ENCODE results near the gene SRBD1. TPM values are rescaled to one million over a fixed set of nuclear protein-coding genes. Genes with fewer than 3 reads are reported as not detected.

The SRBD1 gene
- total and polyA plus RNA-seq, 2 experiments from 2014 or later: 10.6 to 13.7 TPM

DNA sequence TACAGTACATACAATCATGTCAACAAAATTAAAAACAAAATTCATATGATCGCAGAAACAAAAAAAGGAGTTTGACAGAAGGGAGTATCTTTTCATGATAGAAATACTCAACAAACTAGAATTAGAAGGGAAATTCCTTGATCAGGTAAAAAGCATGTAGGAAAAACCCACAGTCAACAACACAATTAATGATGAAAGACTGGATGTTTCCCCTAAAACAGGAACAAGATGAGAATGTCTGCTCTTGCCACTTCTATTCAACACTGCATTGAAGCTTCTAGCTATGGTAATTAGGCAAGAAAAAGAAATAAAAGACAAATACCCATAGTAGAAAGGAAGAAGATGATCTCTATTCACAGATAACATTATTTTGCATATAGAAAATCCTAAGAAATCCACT, 87.1 kb downstream of the SRBD1 start:
- H3K9me3 ChIP-seq (ENCODE audit: low read depth): no peaks in the 10 kb centered on the region
- H3K36me3 ChIP-seq: no peaks in the 10 kb centered on the region
- TF ChIP-seq, protein P1, sequence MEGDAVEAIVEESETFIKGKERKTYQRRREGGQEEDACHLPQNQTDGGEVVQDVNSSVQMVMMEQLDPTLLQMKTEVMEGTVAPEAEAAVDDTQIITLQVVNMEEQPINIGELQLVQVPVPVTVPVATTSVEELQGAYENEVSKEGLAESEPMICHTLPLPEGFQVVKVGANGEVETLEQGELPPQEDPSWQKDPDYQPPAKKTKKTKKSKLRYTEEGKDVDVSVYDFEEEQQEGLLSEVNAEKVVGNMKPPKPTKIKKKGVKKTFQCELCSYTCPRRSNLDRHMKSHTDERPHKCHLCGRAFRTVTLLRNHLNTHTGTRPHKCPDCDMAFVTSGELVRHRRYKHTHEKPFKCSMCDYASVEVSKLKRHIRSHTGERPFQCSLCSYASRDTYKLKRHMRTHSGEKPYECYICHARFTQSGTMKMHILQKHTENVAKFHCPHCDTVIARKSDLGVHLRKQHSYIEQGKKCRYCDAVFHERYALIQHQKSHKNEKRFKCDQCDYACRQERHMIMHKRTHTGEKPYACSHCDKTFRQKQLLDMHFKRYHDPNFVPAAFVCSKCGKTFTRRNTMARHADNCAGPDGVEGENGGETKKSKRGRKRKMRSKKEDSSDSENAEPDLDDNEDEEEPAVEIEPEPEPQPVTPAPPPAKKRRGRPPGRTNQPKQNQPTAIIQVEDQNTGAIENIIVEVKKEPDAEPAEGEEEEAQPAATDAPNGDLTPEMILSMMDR (IDR thresholded peaks at IDR 0.05; ENCODE audit: low read depth, low read length): no peak
- no peaks in the 10 kb centered on the region for H3K27me3 ChIP-seq
- no peaks in the 10 kb centered on the region for H3K4me1 ChIP-seq (ENCODE audit: low read depth)
- H3K4me3 ChIP-seq: no peak overlapping the region
- no peak overlapping the region for H3K27ac ChIP-seq
- no peak for DNase-seq (ENCODE audit: low read depth in 1 of 2, low spot score in 1 of 2)

DNA sequence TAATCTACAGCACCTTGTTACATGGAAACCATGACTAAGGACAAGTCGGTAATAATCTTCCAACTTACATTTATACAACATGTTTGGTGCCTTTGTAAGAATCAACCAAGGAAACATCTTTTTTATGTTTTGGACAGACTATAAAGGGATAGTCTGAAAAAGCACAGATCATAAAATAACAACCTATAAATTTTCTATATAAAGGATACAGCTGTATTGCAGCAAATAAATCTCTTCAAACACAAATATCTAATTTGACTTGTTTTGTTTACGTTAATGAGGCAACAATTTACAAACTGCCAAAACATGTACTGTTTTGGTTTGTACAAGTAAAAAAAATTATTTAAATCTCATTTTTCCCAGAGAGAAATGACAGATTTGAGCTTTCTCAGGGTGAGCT, 92.5 kb downstream of the SRBD1 start:
- no peaks in the 10 kb centered on the region for H3K27me3 ChIP-seq
- no peaks in the 10 kb centered on the region for H3K36me3 ChIP-seq
- no peak overlapping the region for H3K27ac ChIP-seq
- no peak overlapping the region for H3K4me3 ChIP-seq
- DNase-seq (ENCODE audit: low read depth in 1 of 2, low spot score in 1 of 2): no peak
- H3K9me3 ChIP-seq (ENCODE audit: low read depth): no peaks in the 10 kb centered on the region
- TF ChIP-seq, protein P1 (IDR thresholded peaks at IDR 0.05; ENCODE audit: low read depth, low read length): no peak
- H3K4me1 ChIP-seq (ENCODE audit: low read depth): no peaks in the 10 kb centered on the region

- DNase-seq (ENCODE audit: low read depth in 1 of 2, low spot score in 1 of 2): no peak
- H3K27ac ChIP-seq: no peak overlapping the region
- TF ChIP-seq, protein P1 (IDR thresholded peaks at IDR 0.05; ENCODE audit: low read depth, low read length): no peak
- no peak overlapping the region for H3K4me3 ChIP-seq
- no peaks in the 10 kb centered on the region for H3K9me3 ChIP-seq (ENCODE audit: low read depth)
- no peaks in the 10 kb centered on the region for H3K27me3 ChIP-seq
- H3K36me3 ChIP-seq: no peaks in the 10 kb centered on the region
- no peaks in the 10 kb centered on the region for H3K4me1 ChIP-seq (ENCODE audit: low read depth)
These were observed 100.2 kb downstream of the SRBD1 start for GRCh38 chr2:45510701-45511420.

DNA sequence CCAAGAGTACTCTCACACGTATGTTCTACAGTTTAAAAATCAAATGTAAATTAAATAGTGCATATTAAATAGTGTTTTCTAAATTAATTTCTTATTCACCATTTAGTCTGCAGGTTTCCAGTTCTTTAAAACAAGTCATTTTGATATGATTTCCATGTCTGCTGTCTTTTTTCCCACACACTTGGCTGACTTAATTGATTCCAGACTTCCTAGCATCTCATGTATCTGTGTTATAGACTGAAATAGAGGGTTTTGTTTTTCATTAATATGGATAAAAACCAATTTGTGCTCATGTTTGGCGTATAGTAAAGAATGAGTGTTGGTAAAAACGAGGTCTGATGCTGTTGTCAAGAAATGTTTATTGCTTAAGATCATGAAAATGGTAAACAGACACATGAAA, 104.3 kb downstream of the SRBD1 start:
- Histone ChIP-seq H3K36me3 (no peaks in the 10 kb centered on the region), H3K9me3 (ENCODE audit: low read depth) (no peaks in the 10 kb centered on the region), H3K27me3 (no peaks in the 10 kb centered on the region), H3K4me3 (no peak overlapping the region), H3K4me1 (ENCODE audit: low read depth) (no peaks in the 10 kb centered on the region), H3K27ac (no peak overlapping the region)
- TF ChIP-seq, protein P1 (IDR thresholded peaks at IDR 0.05; ENCODE audit: low read depth, low read length): no peak
- no peak for DNase-seq (ENCODE audit: low read depth in 1 of 2, low spot score in 1 of 2)

- no peak overlapping the region for H3K27ac ChIP-seq
- H3K36me3 ChIP-seq: no peaks in the 10 kb centered on the region
- H3K4me1 ChIP-seq (ENCODE audit: low read depth): no peaks in the 10 kb centered on the region
- no peaks in the 10 kb centered on the region for H3K27me3 ChIP-seq
- H3K4me3 ChIP-seq: no peak overlapping the region
- no peak for DNase-seq (ENCODE audit: low read depth in 1 of 2, low spot score in 1 of 2)
- no peaks in the 10 kb centered on the region for H3K9me3 ChIP-seq (ENCODE audit: low read depth)
- TF ChIP-seq, protein P1 (IDR thresholded peaks at IDR 0.05; ENCODE audit: low read depth, low read length): no peak
These were observed 105.9 kb downstream of the SRBD1 start for GRCh38 chr2:45505138-45505537.
